CD4-positive, alpha-beta T cell treated with Interleukin-15 for 1 hour (primary cell): ENCODE results near the gene CD70.
"Not testable (repeated sequence)": the region's sequence is repeated elsewhere in the genome, so short reads cannot be mapped to it uniquely, and the experiment has no call there.

ENCODE experiments used
- DNase-seq: peaks from one replicate; pipeline ENCODE4 v3.0.0-alpha.2; 2020

The CD70 gene

DNA sequence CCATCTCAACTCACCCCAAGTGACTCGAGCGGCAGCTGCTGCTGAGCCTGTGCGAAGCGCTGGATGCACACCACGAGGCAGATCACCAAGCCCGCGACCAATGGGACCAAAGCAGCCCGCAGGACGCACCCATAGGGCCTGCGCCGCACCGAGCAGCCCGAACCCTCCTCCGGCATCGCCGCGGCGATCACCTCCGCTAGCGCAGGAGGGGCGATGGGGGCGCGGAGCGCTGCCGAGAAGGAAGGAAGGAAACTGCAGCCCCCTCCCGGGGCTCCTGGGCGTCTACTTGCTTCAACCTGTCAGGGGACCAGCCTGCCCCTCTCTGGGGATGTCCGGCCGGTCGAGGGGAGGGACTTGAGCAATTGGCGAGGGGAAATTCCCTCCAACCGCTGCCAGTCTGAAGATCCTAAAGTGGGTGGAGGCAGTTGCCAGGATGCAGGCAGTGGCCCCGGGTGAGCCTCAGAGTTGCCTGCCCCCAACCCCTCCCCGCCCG, at the start of gene CD70:
TSS of gene CD70 (minus strand) at position 324 of the 493 bp plus-strand sequence. CDS start at position 176, 148 bp downstream.
- DNase-seq: peak; percentile 63

DNA sequence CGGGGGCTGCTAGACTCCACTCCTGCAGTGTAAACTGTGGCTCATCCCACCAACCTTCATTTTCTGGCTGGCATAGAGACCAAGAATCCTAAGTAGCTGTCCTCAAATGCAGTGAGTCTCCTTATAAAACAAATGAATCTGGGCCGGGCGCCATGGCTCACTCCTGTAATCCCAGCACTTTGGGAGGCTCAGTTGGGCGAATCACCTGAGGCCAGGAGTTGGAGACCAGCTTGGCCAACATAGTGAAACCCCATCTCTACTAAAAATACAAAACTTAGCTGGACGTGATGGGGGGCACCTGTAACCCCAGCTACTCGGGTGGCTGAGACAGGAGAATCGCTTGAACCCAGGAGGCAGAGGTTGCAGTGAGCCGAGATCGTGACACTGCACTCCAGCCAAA, 49.4 kb upstream of the CD70 start:
- DNase-seq: not testable (repeated sequence)

GRCh38 chr19:6639439-6639838, 48.5 kb upstream of the CD70 start:
- no peak for DNase-seq

DNA sequence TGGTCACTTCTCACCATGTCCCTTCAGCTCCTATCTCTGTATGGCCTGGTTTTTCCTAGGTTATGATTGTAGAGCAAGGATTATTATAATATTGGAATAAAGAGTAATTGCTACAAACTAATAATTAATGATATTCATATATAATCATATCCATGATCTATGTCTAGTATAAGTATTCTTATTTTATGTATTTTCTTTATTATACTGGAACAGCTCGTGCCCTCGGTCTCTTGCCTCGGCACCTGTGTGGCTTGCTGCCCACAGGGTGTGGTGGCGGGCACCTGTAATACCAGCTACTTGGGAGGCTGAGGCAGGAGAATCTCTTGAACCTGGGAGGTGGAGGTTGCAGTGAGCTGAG, 42.5 kb upstream of the CD70 start:
- DNase-seq: not testable (repeated sequence)

DNA sequence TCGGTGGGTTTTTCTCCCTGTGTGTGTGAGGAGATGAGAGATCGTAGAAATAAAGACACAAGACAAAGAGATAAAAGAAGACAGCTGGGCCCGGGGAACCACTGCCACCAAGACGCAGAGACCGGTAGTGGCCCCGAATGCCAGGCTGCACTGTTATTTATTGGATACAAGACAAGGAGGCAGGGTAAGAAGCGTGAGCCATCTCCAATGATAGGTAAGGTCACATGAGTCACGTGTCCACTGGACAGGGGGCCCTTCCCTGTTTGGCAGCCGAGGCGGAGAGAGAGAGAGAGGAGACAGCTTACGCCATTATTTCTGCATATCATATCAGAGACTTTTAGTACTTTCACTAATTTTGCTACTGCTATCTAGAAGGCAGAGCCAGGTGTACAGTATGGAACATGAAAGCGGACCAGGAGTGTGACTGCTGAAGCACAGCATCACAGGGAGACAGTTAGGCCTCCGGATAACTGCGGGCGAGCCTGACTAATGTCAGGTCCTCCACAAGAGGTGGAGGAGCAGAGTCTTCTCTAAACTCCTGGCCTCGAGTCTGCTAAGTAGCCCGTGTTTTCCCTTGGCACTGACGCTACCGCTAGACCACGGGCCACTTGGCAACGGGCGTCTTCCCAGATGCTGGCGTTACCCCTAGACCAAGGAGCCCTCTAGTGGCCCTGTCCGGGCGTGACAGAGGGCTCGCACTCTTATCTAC, 42.0 kb upstream of the CD70 start:
- DNase-seq: peak; percentile 64

DNA sequence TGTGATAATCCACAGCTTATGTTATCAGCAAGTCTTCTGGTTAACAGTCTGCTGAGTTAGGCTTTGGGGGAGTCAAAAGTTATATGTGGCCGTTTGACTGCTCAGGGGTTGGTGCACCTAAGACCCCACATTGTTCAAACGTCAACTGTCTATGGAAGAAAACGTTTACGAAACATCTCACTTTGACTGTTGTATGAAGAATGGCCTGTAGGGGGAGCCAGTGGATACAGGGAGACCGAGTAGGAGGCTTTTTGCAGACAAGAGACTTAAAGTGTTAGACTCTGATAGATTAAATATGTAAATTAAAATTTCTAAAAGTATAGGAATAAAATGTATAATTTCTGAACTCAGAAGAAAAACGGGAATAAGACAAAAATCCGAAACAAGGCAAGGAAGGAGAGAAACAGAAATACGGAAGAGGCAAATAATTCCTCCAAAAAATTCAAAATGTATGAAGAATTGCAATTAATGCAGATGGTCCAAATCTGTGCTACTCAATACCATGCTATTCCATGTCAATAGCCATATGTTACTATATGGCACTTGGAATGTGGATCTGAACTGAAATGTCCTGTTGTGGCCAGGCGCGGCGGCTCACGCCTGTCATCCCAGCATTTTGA, 41.2 kb upstream of the CD70 start:
- peak; percentile 76 for DNase-seq

- DNase-seq: no peak
Observed at GRCh38 chr19:6626764-6627163, 35.8 kb upstream of the CD70 start.

DNA sequence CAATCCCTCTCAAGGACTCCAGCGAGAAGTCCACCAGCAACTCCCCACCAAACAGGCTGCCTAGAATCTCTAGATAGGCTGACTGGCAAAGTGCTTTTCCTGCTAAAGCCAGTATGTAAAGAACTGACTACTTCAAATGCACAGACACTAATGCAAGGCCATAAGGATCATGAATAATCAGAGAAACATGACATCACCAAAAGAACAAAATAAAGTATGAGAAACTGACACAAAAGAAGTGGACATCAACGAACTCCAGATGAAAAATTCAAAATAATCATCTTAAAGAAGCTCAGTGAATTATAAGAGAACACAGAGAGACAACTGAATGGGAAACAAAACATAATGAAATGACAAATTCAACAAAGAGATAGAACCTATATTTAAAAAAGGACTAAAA, 26.4 kb upstream of the CD70 start:
- DNase-seq: no peak

DNA sequence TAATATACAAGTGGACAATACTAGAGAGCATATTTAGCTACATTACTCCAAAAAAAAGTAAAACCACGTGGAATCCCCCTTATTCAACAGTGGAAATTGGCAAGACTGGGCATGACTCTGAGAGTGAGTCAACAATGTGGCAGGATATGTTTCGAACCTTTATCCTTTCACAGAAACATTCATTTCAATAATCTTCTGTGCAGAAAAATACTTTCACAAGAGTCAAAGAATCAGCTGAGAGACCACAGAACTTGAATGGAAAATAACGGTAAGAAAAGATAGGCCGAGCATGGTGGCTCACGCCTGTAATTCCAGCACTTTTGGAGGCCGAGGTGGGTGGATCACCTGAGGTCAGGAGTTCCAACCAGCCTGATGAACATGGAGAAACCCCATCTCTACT, 25.1 kb upstream of the CD70 start:
- DNase-seq: no peak

- peak; percentile 24 for DNase-seq
Observed at GRCh38 chr19:6613711-6614110, 22.8 kb upstream of the CD70 start.

- no peak for DNase-seq
Observed at GRCh38 chr19:6610934-6611852, 20.2 kb upstream of the CD70 start.

DNA sequence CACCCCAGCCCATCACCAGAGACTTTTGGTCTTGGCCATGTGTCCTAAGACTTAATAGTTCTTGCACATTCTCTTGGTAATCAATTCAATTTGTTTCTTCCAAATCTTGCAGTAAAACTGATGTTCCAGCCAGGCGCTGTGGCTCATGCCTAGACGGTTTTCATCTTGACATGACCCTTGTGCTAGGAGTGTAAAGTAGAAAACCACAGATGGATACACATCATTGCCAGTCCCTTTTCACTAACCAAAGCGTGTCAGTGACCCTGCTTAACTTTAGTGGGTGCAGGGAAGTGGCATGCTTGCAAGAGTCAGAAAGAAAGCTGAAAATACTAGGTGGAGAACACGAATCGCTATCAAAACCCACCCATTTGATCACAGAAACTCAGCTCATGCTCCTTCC, 18.0 kb upstream of the CD70 start:
- DNase-seq: no peak

- DNase-seq: not testable (repeated sequence)
Observed at GRCh38 chr19:6608146-6608545, 17.2 kb upstream of the CD70 start.

DNA sequence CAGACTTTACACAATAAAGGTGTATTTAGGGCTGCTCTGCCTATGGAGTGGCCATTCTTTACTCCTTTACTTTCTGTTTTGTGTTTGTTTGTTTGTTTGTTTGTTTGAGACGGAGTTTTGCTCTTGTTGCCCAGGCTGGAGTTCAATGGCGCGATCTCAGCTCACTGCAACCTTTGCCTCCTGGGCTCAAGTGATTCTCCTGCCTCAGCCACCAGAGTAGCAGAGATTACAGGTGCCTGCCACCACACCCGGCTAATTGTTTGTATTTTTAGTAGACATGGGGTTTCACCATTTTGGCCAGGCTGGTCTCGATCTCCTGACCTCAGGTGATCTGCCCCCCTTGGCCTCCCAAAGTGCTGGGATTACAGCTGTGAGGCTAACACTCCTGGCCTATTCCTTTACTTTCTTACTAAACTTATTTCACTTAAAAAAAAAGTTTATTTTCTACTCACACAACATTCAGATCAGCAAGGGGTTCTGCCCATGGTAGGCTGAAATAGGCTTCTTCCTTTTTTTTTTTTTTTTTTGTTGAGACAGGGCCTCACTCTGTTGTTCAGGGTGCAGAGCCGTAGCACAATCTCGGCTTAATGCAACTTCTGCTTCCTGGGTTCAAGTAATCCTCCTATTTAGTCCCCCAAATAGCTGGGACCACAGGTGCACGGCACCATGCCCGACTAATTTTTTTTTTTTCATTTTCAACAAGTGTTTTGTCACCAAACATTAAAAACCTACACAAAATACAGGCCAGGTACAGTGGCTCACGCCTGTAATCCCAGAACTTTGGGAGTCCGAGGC, 15.5 kb upstream of the CD70 start:
- DNase-seq: not testable (repeated sequence)

DNA sequence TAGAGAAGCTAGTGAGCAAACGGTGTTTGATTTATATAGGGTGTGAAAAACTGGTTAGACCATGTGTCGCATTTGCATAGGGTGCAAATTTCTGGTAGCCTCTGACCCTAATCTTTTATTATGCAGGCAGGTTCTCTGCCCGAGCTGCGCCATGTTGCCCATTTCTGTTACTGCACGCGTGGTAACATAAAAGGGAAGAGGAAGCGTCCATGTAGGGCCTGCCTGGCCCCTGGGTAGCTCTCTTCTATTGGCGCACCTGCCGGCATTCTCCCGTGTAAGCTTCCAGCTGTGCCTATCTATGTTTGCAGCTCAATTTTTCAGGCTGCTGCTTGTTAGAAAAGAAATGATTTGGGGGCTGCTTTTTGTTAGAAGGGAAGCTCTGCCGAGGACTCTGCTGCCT, 14.0 kb upstream of the CD70 start:
- no peak for DNase-seq

GRCh38 chr19:6602729-6603114, 11.8 kb upstream of the CD70 start:
- no peak for DNase-seq

DNA sequence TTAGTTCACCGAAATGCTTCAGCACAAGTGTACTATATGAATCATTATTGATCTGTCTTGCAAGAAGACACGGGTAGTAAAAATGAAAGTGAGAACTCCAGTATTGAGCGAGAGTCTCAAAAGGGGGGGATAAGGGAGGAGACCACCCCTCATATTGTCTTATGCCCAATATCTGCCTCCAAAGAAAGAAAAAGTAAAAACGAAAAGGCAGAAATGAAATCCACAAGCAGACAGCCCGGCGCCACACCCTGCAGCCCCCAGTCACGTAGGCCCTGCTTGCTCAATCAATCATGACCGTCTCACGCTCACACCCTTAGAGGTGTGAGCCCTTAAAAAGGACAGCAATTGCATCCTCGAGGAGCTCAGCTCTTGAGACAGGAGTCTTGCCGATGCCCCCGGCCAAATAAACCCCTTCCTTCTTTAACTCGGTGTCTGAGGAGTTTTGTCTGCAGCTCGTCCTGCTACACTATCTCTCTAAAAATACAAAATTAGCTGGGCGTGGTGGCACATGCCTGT, 10.6 kb upstream of the CD70 start:
- DNase-seq: peak; percentile 30

DNA sequence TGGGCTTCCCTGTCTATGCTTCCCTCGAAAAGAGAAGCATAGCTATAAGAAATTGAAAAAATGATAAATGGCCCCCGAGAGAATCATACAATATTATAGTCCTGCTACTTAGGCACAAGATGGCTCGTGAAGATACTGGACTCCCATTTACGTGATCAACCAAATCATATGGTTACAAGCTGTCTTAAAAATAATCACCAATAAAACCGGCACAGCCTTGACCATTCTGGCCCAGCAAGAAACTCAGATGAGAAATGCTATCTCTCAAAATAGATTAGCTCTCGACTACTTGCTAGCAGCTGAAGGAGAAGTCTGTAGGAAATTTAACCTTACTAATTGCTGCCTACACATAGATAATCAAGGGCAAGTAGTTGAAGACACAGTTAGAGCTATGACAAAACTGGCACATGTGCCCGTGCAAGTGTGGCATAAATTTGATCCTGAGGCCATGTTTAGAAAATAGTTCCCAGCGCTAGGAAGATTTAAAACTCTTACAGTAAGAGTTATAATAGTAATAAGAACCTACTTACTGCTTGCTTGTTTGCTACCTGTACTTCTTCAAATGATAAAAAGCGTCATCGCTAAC, 10.1 kb upstream of the CD70 start:
- not testable (repeated sequence) for DNase-seq

DNA sequence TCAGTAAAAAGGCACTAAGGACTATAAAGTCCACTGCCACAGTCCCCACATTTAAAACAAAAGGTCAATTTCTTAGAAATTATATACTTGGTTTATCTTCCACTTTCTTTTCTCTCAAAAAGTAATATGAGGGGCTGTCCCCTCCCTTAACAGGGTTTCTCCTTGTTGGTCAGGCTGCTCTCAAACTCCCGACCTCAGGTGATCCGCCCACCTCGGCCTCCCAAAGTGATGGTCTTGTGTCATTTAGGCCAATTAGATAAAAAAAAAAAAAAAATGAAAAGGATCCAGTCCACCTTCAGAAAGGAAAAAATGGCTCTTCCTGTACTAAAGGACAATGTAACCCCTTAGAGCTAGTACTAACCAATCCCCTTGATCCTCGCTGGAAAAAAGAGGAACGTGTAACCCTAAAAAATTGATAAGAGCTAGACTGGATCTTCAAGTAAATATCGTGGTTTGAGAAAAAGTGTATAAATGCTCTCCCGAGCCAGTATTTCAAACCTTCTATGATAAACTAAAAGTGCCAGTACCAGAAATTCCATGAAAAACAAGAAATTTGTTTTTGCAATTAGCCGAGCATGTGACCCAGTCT, 9.0 kb upstream of the CD70 start:
- no peak for DNase-seq

GRCh38 chr19:6598254-6598892, 7.4 kb upstream of the CD70 start:
- not testable (repeated sequence) for DNase-seq
